ENCODE data around the gene PIR. TPM values are rescaled to one million over a fixed set of nuclear protein-coding genes. Genes with fewer than 3 reads are reported as not detected.

Gene PIR
- total and polyA plus RNA-seq, 9 of the 15 experiments (the other 6 are each of a cell fraction or from before 2014, with no cell fraction given): 7.5 to 29.8 (median 11.5) TPM

DNA sequence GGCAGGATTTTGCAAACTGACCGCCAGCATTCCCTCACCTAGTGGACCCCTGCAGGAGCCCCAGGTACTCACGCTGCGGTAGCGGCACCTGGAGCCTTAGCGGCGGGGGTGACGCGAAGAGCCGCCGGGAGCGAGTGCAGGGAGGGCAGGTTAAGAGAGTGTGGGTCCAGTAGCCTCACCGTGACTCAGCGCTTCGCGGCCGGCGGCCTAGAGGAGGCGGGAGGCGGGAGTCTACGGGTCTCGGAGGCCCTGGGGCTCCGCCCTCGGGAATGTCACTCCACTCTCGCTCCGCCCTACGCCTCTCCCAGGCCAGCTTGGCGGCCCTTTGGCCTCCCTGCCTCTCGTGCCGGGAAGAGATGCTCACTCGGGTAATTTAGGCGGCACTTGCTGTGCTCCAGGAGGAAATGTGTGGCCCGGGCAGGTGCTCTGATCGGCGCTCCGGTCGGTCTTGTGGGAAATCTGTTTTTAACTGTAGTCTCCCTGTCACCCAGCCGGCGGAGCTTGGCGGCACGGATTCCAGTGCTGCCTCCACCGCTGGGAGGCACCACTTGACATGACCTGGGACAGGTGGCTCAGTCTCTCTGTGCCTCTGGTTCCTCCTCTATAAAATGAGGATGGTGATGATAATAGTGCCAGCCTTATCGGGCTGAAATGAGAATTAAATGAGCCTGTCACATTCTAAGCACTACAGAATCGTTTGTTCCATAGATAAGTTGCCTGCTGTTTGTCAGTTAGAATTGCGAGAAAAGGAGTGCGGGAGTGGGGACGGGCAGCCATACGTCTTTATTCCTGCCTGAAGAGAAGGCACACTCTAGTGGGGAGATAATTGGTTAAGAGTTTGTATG is at the start of gene PIR (continued):
- TF ChIP-seq, protein P1, sequence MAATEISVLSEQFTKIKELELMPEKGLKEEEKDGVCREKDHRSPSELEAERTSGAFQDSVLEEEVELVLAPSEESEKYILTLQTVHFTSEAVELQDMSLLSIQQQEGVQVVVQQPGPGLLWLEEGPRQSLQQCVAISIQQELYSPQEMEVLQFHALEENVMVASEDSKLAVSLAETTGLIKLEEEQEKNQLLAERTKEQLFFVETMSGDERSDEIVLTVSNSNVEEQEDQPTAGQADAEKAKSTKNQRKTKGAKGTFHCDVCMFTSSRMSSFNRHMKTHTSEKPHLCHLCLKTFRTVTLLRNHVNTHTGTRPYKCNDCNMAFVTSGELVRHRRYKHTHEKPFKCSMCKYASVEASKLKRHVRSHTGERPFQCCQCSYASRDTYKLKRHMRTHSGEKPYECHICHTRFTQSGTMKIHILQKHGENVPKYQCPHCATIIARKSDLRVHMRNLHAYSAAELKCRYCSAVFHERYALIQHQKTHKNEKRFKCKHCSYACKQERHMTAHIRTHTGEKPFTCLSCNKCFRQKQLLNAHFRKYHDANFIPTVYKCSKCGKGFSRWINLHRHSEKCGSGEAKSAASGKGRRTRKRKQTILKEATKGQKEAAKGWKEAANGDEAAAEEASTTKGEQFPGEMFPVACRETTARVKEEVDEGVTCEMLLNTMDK (IDR thresholded peaks at IDR 0.05; ENCODE audit: borderline replicate concordance, insufficient read depth, low read depth, low read length, poor library complexity, severe bottlenecking): peak; percentile 86
- TF ChIP-seq SAFB (IDR thresholded peaks at IDR 0.05; ENCODE audit: borderline replicate concordance, low read depth, low read length) (no peak), ZC3H11A (IDR thresholded peaks at IDR 0.05; ENCODE audit: low read depth, low read length) (no peak), CBX8 (IDR thresholded peaks at IDR 0.05; ENCODE audit: borderline replicate concordance, extremely low read depth, low read depth, low read length, poor library complexity, severe bottlenecking) (no peak), NCOA6 (IDR thresholded peaks at IDR 0.05) (no peak), CBX1 (IDR thresholded peaks at IDR 0.05; ENCODE audit: low read depth) (no peak), TSC22D4 (tag; IDR thresholded peaks at IDR 0.05) (no peak), HDAC1 (IDR thresholded peaks at IDR 0.05) (peak in 1 of 2 experiments; percentile 27; a peak in 2 of 4 replicates), OTX1 (CRISPR knock-in tag; IDR thresholded peaks at IDR 0.05) (no peak), PRMT5 (CRISPR knock-in tag; IDR thresholded peaks at IDR 0.05) (no peak), SREBF1 (IDR thresholded peaks at IDR 0.05; ENCODE audit: borderline replicate concordance, low read depth, low read length) (peak; percentile 84; the same call in 1 of the 2 replicates), ARID1B (IDR thresholded peaks at IDR 0.05) (0 out of 2 replicates have a peak, but pooled peaks have one; percentile 34), NELFE (IDR thresholded peaks at IDR 0.05; ENCODE audit: insufficient read depth, insufficient read length) (no peak), JUN (IDR thresholded peaks at IDR 0.05; ENCODE audit: borderline replicate concordance, low read depth, low read length) (no peak), JUN (CRISPR knock-in tag; IDR thresholded peaks at IDR 0.05; ENCODE audit: borderline replicate concordance) (no peak), CC2D1A (IDR thresholded peaks at IDR 0.05) (peak; percentile 43; the same call in 1 of the 2 replicates), HMGN3 (IDR thresholded peaks at IDR 0.05; ENCODE audit: borderline replicate concordance, extremely low read depth, insufficient read length, low read depth, low read length) (peak; percentile 69), SAFB2 (IDR thresholded peaks at IDR 0.05; ENCODE audit: borderline replicate concordance, low read depth, low read length, severe bottlenecking) (no peak), BHLHE40 (IDR thresholded peaks at IDR 0.05; ENCODE audit: low read length) (peak; percentile 66)
- TF ChIP-seq, protein P2, sequence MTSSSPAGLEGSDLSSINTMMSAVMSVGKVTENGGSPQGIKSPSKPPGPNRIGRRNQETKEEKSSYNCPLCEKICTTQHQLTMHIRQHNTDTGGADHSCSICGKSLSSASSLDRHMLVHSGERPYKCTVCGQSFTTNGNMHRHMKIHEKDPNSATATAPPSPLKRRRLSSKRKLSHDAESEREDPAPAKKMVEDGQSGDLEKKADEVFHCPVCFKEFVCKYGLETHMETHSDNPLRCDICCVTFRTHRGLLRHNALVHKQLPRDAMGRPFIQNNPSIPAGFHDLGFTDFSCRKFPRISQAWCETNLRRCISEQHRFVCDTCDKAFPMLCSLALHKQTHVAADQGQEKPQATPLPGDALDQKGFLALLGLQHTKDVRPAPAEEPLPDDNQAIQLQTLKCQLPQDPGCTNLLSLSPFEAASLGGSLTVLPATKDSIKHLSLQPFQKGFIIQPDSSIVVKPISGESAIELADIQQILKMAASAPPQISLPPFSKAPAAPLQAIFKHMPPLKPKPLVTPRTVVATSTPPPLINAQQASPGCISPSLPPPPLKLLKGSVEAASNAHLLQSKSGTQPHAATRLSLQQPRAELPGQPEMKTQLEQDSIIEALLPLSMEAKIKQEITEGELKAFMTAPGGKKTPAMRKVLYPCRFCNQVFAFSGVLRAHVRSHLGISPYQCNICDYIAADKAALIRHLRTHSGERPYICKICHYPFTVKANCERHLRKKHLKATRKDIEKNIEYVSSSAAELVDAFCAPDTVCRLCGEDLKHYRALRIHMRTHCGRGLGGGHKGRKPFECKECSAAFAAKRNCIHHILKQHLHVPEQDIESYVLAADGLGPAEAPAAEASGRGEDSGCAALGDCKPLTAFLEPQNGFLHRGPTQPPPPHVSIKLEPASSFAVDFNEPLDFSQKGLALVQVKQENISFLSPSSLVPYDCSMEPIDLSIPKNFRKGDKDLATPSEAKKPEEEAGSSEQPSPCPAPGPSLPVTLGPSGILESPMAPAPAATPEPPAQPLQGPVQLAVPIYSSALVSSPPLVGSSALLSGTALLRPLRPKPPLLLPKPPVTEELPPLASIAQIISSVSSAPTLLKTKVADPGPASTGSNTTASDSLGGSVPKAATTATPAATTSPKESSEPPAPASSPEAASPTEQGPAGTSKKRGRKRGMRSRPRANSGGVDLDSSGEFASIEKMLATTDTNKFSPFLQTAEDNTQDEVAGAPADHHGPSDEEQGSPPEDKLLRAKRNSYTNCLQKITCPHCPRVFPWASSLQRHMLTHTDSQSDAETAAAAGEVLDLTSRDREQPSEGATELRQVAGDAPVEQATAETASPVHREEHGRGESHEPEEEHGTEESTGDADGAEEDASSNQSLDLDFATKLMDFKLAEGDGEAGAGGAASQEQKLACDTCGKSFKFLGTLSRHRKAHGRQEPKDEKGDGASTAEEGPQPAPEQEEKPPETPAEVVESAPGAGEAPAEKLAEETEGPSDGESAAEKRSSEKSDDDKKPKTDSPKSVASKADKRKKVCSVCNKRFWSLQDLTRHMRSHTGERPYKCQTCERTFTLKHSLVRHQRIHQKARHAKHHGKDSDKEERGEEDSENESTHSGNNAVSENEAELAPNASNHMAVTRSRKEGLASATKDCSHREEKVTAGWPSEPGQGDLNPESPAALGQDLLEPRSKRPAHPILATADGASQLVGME (CRISPR knock-in tag; IDR thresholded peaks at IDR 0.05): no peak
